ENCODE data around the gene CPVL.

DNA sequence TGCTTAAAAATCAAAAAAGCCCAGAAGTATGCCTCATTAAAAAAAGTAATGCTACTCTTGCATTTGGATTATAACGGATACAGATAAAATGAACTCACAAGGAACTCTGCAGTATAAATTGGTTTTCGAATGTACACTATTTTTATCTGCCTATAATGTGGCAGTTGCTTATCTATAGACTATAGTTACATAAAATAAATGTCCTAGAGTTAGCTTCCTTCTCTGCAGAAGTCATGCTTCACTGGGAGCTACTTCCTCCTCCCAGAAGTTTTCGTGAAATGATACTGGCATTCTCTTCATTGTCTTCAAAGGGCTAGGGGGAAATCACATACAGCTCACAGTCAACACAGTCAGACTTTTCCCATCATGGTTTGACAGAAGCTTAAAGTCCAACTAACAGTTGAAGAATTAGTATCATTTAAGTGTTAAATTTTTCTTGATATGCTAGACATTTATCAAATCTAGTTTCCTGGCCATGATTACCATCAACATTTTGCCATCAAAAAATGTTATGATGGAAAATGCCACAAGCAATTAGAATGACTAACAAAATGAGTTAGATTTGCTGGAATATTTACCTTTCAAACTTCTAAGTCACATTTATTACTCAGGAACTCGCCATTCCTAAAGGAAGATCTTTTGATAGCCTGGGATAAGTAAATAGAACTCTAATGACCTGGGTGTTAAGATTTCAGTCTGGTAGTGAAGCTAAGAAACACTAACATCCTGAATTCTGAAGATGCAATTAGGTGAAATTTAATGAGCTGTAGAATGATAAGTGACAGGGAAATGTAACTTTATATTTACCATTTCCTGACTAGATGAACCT is 100.9 kb downstream of the CPVL start:
- TF ChIP-seq, protein P1, sequence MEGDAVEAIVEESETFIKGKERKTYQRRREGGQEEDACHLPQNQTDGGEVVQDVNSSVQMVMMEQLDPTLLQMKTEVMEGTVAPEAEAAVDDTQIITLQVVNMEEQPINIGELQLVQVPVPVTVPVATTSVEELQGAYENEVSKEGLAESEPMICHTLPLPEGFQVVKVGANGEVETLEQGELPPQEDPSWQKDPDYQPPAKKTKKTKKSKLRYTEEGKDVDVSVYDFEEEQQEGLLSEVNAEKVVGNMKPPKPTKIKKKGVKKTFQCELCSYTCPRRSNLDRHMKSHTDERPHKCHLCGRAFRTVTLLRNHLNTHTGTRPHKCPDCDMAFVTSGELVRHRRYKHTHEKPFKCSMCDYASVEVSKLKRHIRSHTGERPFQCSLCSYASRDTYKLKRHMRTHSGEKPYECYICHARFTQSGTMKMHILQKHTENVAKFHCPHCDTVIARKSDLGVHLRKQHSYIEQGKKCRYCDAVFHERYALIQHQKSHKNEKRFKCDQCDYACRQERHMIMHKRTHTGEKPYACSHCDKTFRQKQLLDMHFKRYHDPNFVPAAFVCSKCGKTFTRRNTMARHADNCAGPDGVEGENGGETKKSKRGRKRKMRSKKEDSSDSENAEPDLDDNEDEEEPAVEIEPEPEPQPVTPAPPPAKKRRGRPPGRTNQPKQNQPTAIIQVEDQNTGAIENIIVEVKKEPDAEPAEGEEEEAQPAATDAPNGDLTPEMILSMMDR (IDR thresholded peaks at IDR 0.05), result no peak
- no peak for TF ChIP-seq POLR2A (IDR thresholded peaks at IDR 0.05)
